IMR-90 (cell line): Measurements from ENCODE around the gene BPIFB2. TPM values are rescaled to one million over a fixed set of nuclear protein-coding genes. Genes with fewer than 3 reads are reported as not detected.

ENCODE experiments used
- ATAC-seq: fragments of 200-7000 bp; cut with Tn5 transposase; 2 replicates; pipeline ENCODE4 v1.9.1; 2020; ENCODE audit warnings: low read depth, mild to moderate bottlenecking, moderate library complexity
- BruUV-seq: library from RNA; stranded (reverse); fragments of 400-500 nt; replicated peaks from 2 replicates; lab custom pipeline; 2021; lab: Mats Ljungman, UMichigan
- CTCF ChIA-PET: fragments of 300-600 bp; formaldehyde crosslinking; extraction: SDS; loops from one replicate; lab custom pipeline; 2021; ENCODE audit warnings: antibody characterized with exemption; lab: Yijun Ruan, JAX
- POLR2A ChIA-PET: fragments of 300-600 bp; sonication (Branson Sonifier 250); formaldehyde crosslinking; loops from one replicate; lab custom pipeline; 2022; ENCODE audit warnings: antibody characterized with exemption; ENCODE audit not compliant: unreplicated experiment; lab: Charles Lee
- DNase-seq: peaks from one replicate; pipeline ENCODE4 v3.0.0; 2013
- H2AFZ ChIP-seq: replicated peaks from 2 replicates; pipeline ENCODE3; 2013; ENCODE audit warnings: low read length, mild to moderate bottlenecking; ENCODE audit not compliant: poor library complexity
- H2AK5ac ChIP-seq: 2 replicates; pipeline ENCODE4 v1.6.1; 2013; ENCODE audit warnings: low read depth, low read length, inconsistent platforms
- H2AK9ac ChIP-seq: replicated peaks from 2 replicates; pipeline ENCODE3; 2013; ENCODE audit warnings: mild to moderate bottlenecking, low read depth, low read length, moderate library complexity; ENCODE audit not compliant: poor library complexity
- H2BK120ac ChIP-seq: 2 replicates; pipeline ENCODE4 v1.6.1; 2013; ENCODE audit warnings: low read depth, low read length, inconsistent platforms
- H2BK15ac ChIP-seq: 3 replicates; pipeline ENCODE4 v1.6.1; 2013; ENCODE audit warnings: low read depth, low read length, inconsistent platforms
- H2BK20ac ChIP-seq: 2 replicates; pipeline ENCODE4 v1.6.1; 2013; ENCODE audit warnings: low read depth, mild to moderate bottlenecking, inconsistent platforms, low read length, moderate library complexity
- H2BK5ac ChIP-seq: 2 replicates; pipeline ENCODE4 v1.6.1; 2013; ENCODE audit warnings: mild to moderate bottlenecking, low read depth, low read length, inconsistent platforms; ENCODE audit not compliant: poor library complexity, severe bottlenecking
- H3K14ac ChIP-seq: replicated peaks from 2 replicates; pipeline ENCODE4 v1.6.1; 2013; ENCODE audit warnings: low read depth, low read length, inconsistent platforms
- H3K18ac ChIP-seq: 2 replicates; pipeline ENCODE4 v1.6.1; 2013; ENCODE audit warnings: low read depth, low read length, control low read depth
- H3K23ac ChIP-seq: 2 replicates; pipeline ENCODE4 v1.6.1; 2013; ENCODE audit warnings: low read depth, low read length, inconsistent platforms
- H3K27ac ChIP-seq: 2 replicates; pipeline ENCODE4 v1.5.1; 2013; ENCODE audit warnings: mild to moderate bottlenecking, control low read depth, low read length; ENCODE audit not compliant: insufficient read depth
- H3K27me3 ChIP-seq: 2 replicates; pipeline ENCODE4 v1.6.1; 2013; ENCODE audit warnings: low read length; ENCODE audit not compliant: control insufficient read depth, insufficient read depth
- H3K36me3 ChIP-seq: 2 replicates; pipeline ENCODE4 v1.6.1; 2013; ENCODE audit warnings: low read length, mixed read lengths; ENCODE audit not compliant: control insufficient read depth, insufficient read depth
- H3K4ac ChIP-seq: 2 replicates; pipeline ENCODE4 v1.6.1; 2013; ENCODE audit warnings: low read depth, low read length, inconsistent platforms
- H3K4me1 ChIP-seq: 2 replicates; pipeline ENCODE4 v1.6.1; 2013; ENCODE audit warnings: low read length, mixed read lengths; ENCODE audit not compliant: control insufficient read depth, insufficient read depth
- H3K4me2 ChIP-seq: 2 replicates; pipeline ENCODE4 v1.6.1; 2013; ENCODE audit warnings: low read depth, mild to moderate bottlenecking, control low read depth, low read length, moderate library complexity
- H3K4me3 ChIP-seq: 2 replicates; pipeline ENCODE4 v1.5.1; 2013; ENCODE audit warnings: low read depth, mild to moderate bottlenecking, control low read depth, low read length, moderate library complexity; ENCODE audit not compliant: insufficient read depth
- H3K56ac ChIP-seq: 2 replicates; pipeline ENCODE4 v1.6.1; 2013; ENCODE audit warnings: low read length, inconsistent platforms; ENCODE audit not compliant: insufficient read depth; ENCODE audit errors: extremely low read depth
- H3K79me1 ChIP-seq, 2 experiments: 2 replicates each; pipeline ENCODE4 v1.6.1; 2013; ENCODE audit warnings: low read length in 2 of 2, inconsistent platforms in 1 of 2, low read depth in 1 of 2
- H3K9ac ChIP-seq: 2 replicates; pipeline ENCODE4 v1.6.1; 2013; ENCODE audit warnings: low read depth, low read length, control low read depth
- H3K9me1 ChIP-seq: 2 replicates; pipeline ENCODE4 v1.6.1; 2013; ENCODE audit warnings: low read length, inconsistent platforms; ENCODE audit not compliant: insufficient read depth
- H3K9me3 ChIP-seq: 2 replicates; pipeline ENCODE4 v1.6.1; 2013; ENCODE audit warnings: low read length; ENCODE audit not compliant: control insufficient read depth, insufficient read depth
- H4K20me1 ChIP-seq: 2 replicates; pipeline ENCODE4 v1.6.1; 2013; ENCODE audit warnings: low read length, inconsistent platforms; ENCODE audit not compliant: insufficient read depth
- H4K5ac ChIP-seq: 2 replicates; pipeline ENCODE4 v1.6.1; 2013; ENCODE audit warnings: mild to moderate bottlenecking, low read depth, low read length, control low read depth
- H4K8ac ChIP-seq, 2 experiments: 2 replicates each; pipeline ENCODE4 v1.6.1; 2013; ENCODE audit warnings: low read depth in 2 of 2, low read length in 2 of 2, control low read depth in 1 of 2, inconsistent platforms in 1 of 2
- H4K91ac ChIP-seq: 2 replicates; pipeline ENCODE4 v1.6.1; 2013; ENCODE audit warnings: low read depth, low read length, inconsistent platforms; ENCODE audit not compliant: insufficient read depth
- SMC3 ChIP-seq: fragments of 150-350 bp; IDR thresholded peaks from 2 replicates; pipeline ENCODE4 v1.6.1; 2016; ENCODE audit warnings: low read depth, mild to moderate bottlenecking, antibody characterized with exemption, low read length, moderate library complexity
- WGBS, 2 experiments: methylation state at CpG; one replicate each; pipeline versions ENCODE4 v1.1.5 to v1.1.7; 2013; ENCODE audit warnings: missing lambda C conversion rate in 2 of 2; ENCODE audit not compliant: insufficient read length in 1 of 2; ENCODE audit errors: extremely low coverage in 2 of 2; 5-methylcytosine and 5-hydroxymethylcytosine counted together
- dilution Hi-C: fragments of 300-500 bp; cut with HindIII; formaldehyde crosslinking; loops from one replicate; pipeline ENCODE4 v1.14.3; 2018; ENCODE audit warnings: low sequenced_read_pairs; ENCODE audit not compliant: unreplicated experiment
- in situ Hi-C: fragments of 300-500 bp; cut with MboI; formaldehyde crosslinking; loops from 3 replicates; pipeline ENCODE4 v1.14.3; 2019; ENCODE audit warnings: low sequenced_read_pairs, inconsistent platforms, mixed read lengths
- intact Hi-C: fragments of 100-400 bp; cut with micrococcal nuclease; formaldehyde crosslinking; loops from 2 replicates; pipeline ENCODE4 v1.10.0; 2022
- polyA plus RNA-seq, 3 experiments: library from polyadenylated mRNA; depleted of rRNA; stranded (reverse); fragments of >200 nt; gene quantifications; 2 replicates each; pipeline ENCODE4 v1.2.3, GENCODE V29; 2012; ENCODE audit warnings: low replicate concordance in 1 of 3
- total RNA-seq: library from RNA; depleted of rRNA; stranded (reverse); fragments of >200 nt; gene quantifications from 2 replicates; pipeline ENCODE4 v1.2.3, GENCODE V29; 2012; rRNA removed
- TF ChIP-seq, protein P1 (sequence below): fragments of 150-350 bp; IDR thresholded peaks from 2 replicates; pipeline ENCODE4 v1.6.1; 2016; ENCODE audit warnings: low read depth, mild to moderate bottlenecking, low read length, moderate library complexity, borderline replicate concordance

The BPIFB2 gene
- total and polyA plus RNA-seq, 2 of the 4 experiments (the other 2 are of a cell fraction): not detected

DNA sequence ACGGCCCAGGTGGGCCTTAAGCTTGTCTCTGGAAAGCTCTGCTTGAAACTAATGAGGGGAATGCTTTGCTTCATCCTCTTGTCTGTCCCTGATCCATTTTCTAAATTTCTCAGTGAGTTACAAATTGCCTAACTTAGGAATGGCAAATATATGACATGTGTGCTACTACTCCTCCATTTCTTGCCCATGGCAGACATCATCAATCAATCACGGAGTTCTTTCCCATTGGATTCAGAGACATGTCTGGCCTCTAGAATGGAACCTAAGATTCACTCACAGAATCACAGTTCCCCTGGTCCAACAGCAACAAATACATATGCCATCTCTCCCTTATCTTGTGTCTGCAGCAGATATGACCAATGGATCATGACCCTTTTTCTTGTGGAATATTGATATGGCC lies 65.3 kb downstream of the BPIFB2 start:
- TF ChIP-seq, protein P1, sequence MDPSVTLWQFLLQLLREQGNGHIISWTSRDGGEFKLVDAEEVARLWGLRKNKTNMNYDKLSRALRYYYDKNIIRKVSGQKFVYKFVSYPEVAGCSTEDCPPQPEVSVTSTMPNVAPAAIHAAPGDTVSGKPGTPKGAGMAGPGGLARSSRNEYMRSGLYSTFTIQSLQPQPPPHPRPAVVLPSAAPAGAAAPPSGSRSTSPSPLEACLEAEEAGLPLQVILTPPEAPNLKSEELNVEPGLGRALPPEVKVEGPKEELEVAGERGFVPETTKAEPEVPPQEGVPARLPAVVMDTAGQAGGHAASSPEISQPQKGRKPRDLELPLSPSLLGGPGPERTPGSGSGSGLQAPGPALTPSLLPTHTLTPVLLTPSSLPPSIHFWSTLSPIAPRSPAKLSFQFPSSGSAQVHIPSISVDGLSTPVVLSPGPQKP: no peak
- no peak for TF ChIP-seq SMC3
- Histone ChIP-seq H2AK9ac (no peak overlapping the region), H3K27me3 (peaks cover 14% of the 10 kb centered on the region), H3K79me1 (no peaks in the 10 kb centered on the region), H3K56ac (no peak overlapping the region), H4K8ac (no peak overlapping the region), H2BK5ac (no peak overlapping the region), H3K18ac (no peak overlapping the region), H3K27ac (no peak overlapping the region), H2BK20ac (no peak overlapping the region), H4K91ac (no peak overlapping the region), H2BK120ac (no peak overlapping the region), H3K4me3 (no peak overlapping the region), H3K9ac (no peak overlapping the region), H3K23ac (no peak overlapping the region), H3K4me2 (no peak overlapping the region), H3K4ac (no peak overlapping the region), H4K20me1 (no peaks in the 10 kb centered on the region; the same call in 1 of the 2 replicates), H3K4me1 (no peaks in the 10 kb centered on the region), H3K9me3 (no peaks in the 10 kb centered on the region), H2BK15ac (no peak overlapping the region), H4K5ac (no peak overlapping the region), H2AFZ (no peak overlapping the region), H3K14ac (no peak overlapping the region), H3K9me1 (no peaks in the 10 kb centered on the region), H3K36me3 (no peaks in the 10 kb centered on the region), H2AK5ac (no peak overlapping the region)
- intact Hi-C loops: no loop called here
- ATAC-seq (no peak), DNase-seq (no peak)
- dilution Hi-C loops: no loop called here
- in situ Hi-C loops: no loop called here
- ChIA-PET POLR2A (no interaction called here), CTCF (no interaction called here)
- 60% methylated on average over 1 of the region's 2 CpGs; no CpG with 5 or more reads in 1 of the 2 experiments for whole genome bisulfite sequencing, 2 experiments
- no TSS peak for BruUV-seq

Other genes with a start within 250 kb of the BPIFB2 start
- gene DNMT3B, start 245.3 kb upstream of the BPIFB2 start, total RNA-seq: 1.3 and 1.4 TPM in 2 replicates
- 1.9 TPM in 2 replicates for gene DNMT3B, start 245.3 kb upstream of the BPIFB2 start, polyA plus RNA-seq (2012; rRNA removed)
- gene MAPRE1, start 187.8 kb upstream of the BPIFB2 start, total RNA-seq: 82.6 and 205 TPM in 2 replicates
- 87.8 and 107 TPM in 2 replicates for gene MAPRE1, start 187.8 kb upstream of the BPIFB2 start, polyA plus RNA-seq (2012; rRNA removed)
- not detected in 2 replicates for gene EFCAB8, start 148.8 kb upstream of the BPIFB2 start, total RNA-seq
- 0.03 TPM in 1 of 2 replicates, not detected in the other for gene EFCAB8, start 148.8 kb upstream of the BPIFB2 start, polyA plus RNA-seq (2012; rRNA removed)
- gene SUN5, start 3.3 kb upstream of the BPIFB2 start, total RNA-seq: not detected in 2 replicates
- gene SUN5, start 3.3 kb upstream of the BPIFB2 start, polyA plus RNA-seq (2012; rRNA removed): not detected in 2 replicates
- not detected in 2 replicates for gene BPIFB6, start 23.9 kb downstream of the BPIFB2 start, total RNA-seq
- gene BPIFB6, start 23.9 kb downstream of the BPIFB2 start, polyA plus RNA-seq (2012; rRNA removed): not detected in 2 replicates
- not detected in 2 replicates for gene BPIFB3, start 46.2 kb downstream of the BPIFB2 start, total RNA-seq
- not detected in 2 replicates for gene BPIFB3, start 46.2 kb downstream of the BPIFB2 start, polyA plus RNA-seq (2012; rRNA removed)
- gene BPIFB4, start 71.9 kb downstream of the BPIFB2 start, total RNA-seq: not detected in 2 replicates
- not detected in 2 replicates for gene BPIFB4, start 71.9 kb downstream of the BPIFB2 start, polyA plus RNA-seq (2012; rRNA removed)
- gene BPIFA2, start 160.5 kb downstream of the BPIFB2 start, total RNA-seq: not detected in 2 replicates
- not detected in 2 replicates for gene BPIFA2, start 160.5 kb downstream of the BPIFB2 start, polyA plus RNA-seq (2012; rRNA removed)
- gene BPIFA3, start 209.6 kb downstream of the BPIFB2 start, total RNA-seq: not detected in 2 replicates
- not detected in 2 replicates for gene BPIFA3, start 209.6 kb downstream of the BPIFB2 start, polyA plus RNA-seq (2012; rRNA removed)
- not detected in 2 replicates for gene BPIFA1, start 228.3 kb downstream of the BPIFB2 start, total RNA-seq
- not detected in 2 replicates for gene BPIFA1, start 228.3 kb downstream of the BPIFB2 start, polyA plus RNA-seq (2012; rRNA removed)